ENCODE data around the gene SLC38A10.

DNA sequence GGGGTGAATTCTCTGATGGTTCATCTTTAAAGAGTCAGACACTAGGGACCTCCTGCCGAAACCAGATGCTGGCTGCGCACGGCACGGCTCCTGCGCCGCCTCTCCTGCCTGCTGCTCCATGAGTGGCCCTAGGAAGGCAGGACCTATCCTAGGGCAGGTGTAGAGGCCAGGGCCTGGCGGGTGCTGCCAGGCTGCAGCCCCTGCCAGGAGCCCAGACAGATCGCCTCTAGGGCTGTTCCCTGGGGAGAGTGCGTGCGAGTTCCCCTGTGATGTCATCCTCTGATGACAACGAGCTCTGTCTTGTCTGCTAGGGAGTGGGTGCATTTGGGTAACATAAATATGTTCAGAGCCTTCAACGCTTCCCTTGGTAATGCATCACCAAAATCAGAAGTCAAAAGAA, 23.9 kb downstream of the SLC38A10 start:
- TF ChIP-seq, protein P1, sequence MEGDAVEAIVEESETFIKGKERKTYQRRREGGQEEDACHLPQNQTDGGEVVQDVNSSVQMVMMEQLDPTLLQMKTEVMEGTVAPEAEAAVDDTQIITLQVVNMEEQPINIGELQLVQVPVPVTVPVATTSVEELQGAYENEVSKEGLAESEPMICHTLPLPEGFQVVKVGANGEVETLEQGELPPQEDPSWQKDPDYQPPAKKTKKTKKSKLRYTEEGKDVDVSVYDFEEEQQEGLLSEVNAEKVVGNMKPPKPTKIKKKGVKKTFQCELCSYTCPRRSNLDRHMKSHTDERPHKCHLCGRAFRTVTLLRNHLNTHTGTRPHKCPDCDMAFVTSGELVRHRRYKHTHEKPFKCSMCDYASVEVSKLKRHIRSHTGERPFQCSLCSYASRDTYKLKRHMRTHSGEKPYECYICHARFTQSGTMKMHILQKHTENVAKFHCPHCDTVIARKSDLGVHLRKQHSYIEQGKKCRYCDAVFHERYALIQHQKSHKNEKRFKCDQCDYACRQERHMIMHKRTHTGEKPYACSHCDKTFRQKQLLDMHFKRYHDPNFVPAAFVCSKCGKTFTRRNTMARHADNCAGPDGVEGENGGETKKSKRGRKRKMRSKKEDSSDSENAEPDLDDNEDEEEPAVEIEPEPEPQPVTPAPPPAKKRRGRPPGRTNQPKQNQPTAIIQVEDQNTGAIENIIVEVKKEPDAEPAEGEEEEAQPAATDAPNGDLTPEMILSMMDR (optimal IDR thresholded peaks at IDR 0.05 in 1 of 3, IDR thresholded peaks at IDR 0.05 in 1 of 3, conservative IDR thresholded peaks at IDR 0.05 in 1 of 3; ENCODE audit: extremely low read depth in 1 of 3, insufficient read depth in 2 of 3, low read length in 3 of 3), result no peak
- no peak for TF ChIP-seq EZH2 (IDR thresholded peaks at IDR 0.05; ENCODE audit: low read length)
